SK-N-SH treated with all-trans-retinoic acid at 6 μM for 48 hours (cell line): Measurements from ENCODE around the gene GK2.

Experiments used
- ESRRG ChIP-seq: fragments of 250-450 bp; sonication (Bioruptor Pico); IDR thresholded peaks from 2 replicates; pipeline ENCODE4 v1.6.1; 2021; ENCODE audit warnings: mild to moderate bottlenecking
- RARB ChIP-seq: fragments of 250-450 bp; sonication (Bioruptor Pico); IDR thresholded peaks from 2 replicates; pipeline ENCODE4 v1.8.0; 2021; ENCODE audit warnings: mild to moderate bottlenecking, moderate library complexity
- TOX ChIP-seq: fragments of 250-450 bp; sonication (Bioruptor Pico); IDR thresholded peaks from 2 replicates; pipeline ENCODE4 v1.8.0; 2021; ENCODE audit warnings: mild to moderate bottlenecking, moderate library complexity, borderline replicate concordance
- ZFP3 ChIP-seq: fragments of 250-450 bp; sonication (Bioruptor Pico); IDR thresholded peaks from 2 replicates; pipeline ENCODE4 v1.5.0; 2020; ENCODE audit warnings: mild to moderate bottlenecking, moderate library complexity

DNA sequence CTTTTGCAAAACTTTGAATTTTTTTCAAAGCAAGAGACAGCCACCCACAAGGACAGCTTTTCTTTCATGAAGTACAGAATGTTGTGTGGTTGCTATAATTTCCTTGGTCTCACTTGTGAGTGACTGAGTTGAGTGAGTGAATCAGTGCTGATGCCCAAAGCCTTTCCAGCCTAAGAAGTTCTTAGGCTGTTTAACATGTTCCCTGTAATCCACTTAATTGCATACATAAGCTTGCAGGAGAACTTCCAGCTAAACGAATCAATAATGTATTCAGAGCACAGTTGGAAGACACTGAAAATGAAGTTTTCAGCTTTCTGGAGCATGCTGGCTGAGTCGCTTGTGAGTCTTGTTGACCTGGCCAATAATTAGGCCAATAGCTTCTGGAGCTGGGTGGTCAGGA is 42.0 kb upstream of the GK2 start:
- no peak for TF ChIP-seq TOX (CRISPR knock-in tag)
- TF ChIP-seq ESRRG (CRISPR knock-in tag) = no peak
- TF ChIP-seq RARB (CRISPR knock-in tag) = no peak
- TF ChIP-seq ZFP3 = no peak
